ENCODE data around the gene GPRC5C.

GPRC5C gene

GRCh38 chr17:74424117-74424516 is 7.8 kb upstream of the GPRC5C start:
- no peak overlapping the region for H3K9ac ChIP-seq (ENCODE audit: low read length)
- H3K36me3 ChIP-seq (replicated peaks; ENCODE audit: low read depth, low read length) = no peaks in the 10 kb centered on the region
- H3K4me1 ChIP-seq (ENCODE audit: low read length) = no peaks in the 10 kb centered on the region
- H3K79me2 ChIP-seq (ENCODE audit: low read length) = no peaks in the 10 kb centered on the region
- H2AFZ ChIP-seq (ENCODE audit: low read depth, low read length) = no peak overlapping the region
- H3K4me2 ChIP-seq (ENCODE audit: low read length) = no peak overlapping the region
- H3K27ac ChIP-seq (ENCODE audit: low read length) = no peak overlapping the region
- H3K27me3 ChIP-seq (ENCODE audit: low read depth, low read length) = peaks cover 4% of the 10 kb centered on the region; the same call in 1 of the 2 replicates
- no peaks in the 10 kb centered on the region for H4K20me1 ChIP-seq (ENCODE audit: insufficient read depth, low read length)
- TF ChIP-seq EZH2phosphoT487 (IDR thresholded peaks at IDR 0.05; ENCODE audit: low read depth) = no peak
- TF ChIP-seq CTCF (IDR thresholded peaks at IDR 0.05; ENCODE audit: low read depth, low read length) = no peak
- no peak overlapping the region for H3K4me3 ChIP-seq (ENCODE audit: low read length)
- H3K9me3 ChIP-seq (ENCODE audit: insufficient read depth, low read length) = no peaks in the 10 kb centered on the region

- Histone ChIP-seq H3K36me3 (replicated peaks; ENCODE audit: low read depth, low read length) (no peaks in the 10 kb centered on the region), H3K4me3 (ENCODE audit: low read length) (no peak overlapping the region), H3K27me3 (ENCODE audit: low read depth, low read length) (peaks cover 4% of the 10 kb centered on the region; the same call in 1 of the 2 replicates), H3K79me2 (ENCODE audit: low read length) (no peaks in the 10 kb centered on the region), H4K20me1 (ENCODE audit: insufficient read depth, low read length) (no peaks in the 10 kb centered on the region), H3K9me3 (ENCODE audit: insufficient read depth, low read length) (no peaks in the 10 kb centered on the region), H3K4me1 (ENCODE audit: low read length) (no peaks in the 10 kb centered on the region), H3K4me2 (ENCODE audit: low read length) (no peak overlapping the region), H2AFZ (ENCODE audit: low read depth, low read length) (no peak overlapping the region), H3K9ac (ENCODE audit: low read length) (no peak overlapping the region), H3K27ac (ENCODE audit: low read length) (no peak overlapping the region)
- TF ChIP-seq EZH2phosphoT487 (IDR thresholded peaks at IDR 0.05; ENCODE audit: low read depth) (no peak), CTCF (IDR thresholded peaks at IDR 0.05; ENCODE audit: low read depth, low read length) (no peak)
Measured at GRCh38 chr17:74424657-74425056, 7.2 kb upstream of the GPRC5C start.

- no peak overlapping the region for H3K27ac ChIP-seq (ENCODE audit: low read length)
- H3K79me2 ChIP-seq (ENCODE audit: low read length) = no peaks in the 10 kb centered on the region
- TF ChIP-seq EZH2phosphoT487 (IDR thresholded peaks at IDR 0.05; ENCODE audit: low read depth) (no peak), CTCF (IDR thresholded peaks at IDR 0.05; ENCODE audit: low read depth, low read length) (no peak)
- no peaks in the 10 kb centered on the region for H3K4me1 ChIP-seq (ENCODE audit: low read length)
- H3K4me2 ChIP-seq (ENCODE audit: low read length) = no peak overlapping the region
- no peaks in the 10 kb centered on the region for H4K20me1 ChIP-seq (ENCODE audit: insufficient read depth, low read length)
- H3K4me3 ChIP-seq (ENCODE audit: low read length) = no peak overlapping the region
- H3K36me3 ChIP-seq (replicated peaks; ENCODE audit: low read depth, low read length) = no peaks in the 10 kb centered on the region
- H3K9ac ChIP-seq (ENCODE audit: low read length) = no peak overlapping the region
- no peak overlapping the region for H2AFZ ChIP-seq (ENCODE audit: low read depth, low read length)
- H3K9me3 ChIP-seq (ENCODE audit: insufficient read depth, low read length) = no peaks in the 10 kb centered on the region
- peaks cover 4% of the 10 kb centered on the region; the same call in 1 of the 2 replicates for H3K27me3 ChIP-seq (ENCODE audit: low read depth, low read length)
Measured at GRCh38 chr17:74426551-74427047, 5.3 kb upstream of the GPRC5C start.

GRCh38 chr17:74427048-74427762 is 4.7 kb upstream of the GPRC5C start:
- no peak for TF ChIP-seq EZH2phosphoT487 (IDR thresholded peaks at IDR 0.05; ENCODE audit: low read depth)
- TF ChIP-seq CTCF (IDR thresholded peaks at IDR 0.05; ENCODE audit: low read depth, low read length) = no peak
- H3K9ac ChIP-seq (ENCODE audit: low read length) = no peak overlapping the region
- H3K36me3 ChIP-seq (replicated peaks; ENCODE audit: low read depth, low read length) = no peaks in the 10 kb centered on the region
- H3K4me2 ChIP-seq (ENCODE audit: low read length) = no peak overlapping the region
- H4K20me1 ChIP-seq (ENCODE audit: insufficient read depth, low read length) = no peaks in the 10 kb centered on the region
- H3K4me3 ChIP-seq (ENCODE audit: low read length) = no peak overlapping the region
- H3K27ac ChIP-seq (ENCODE audit: low read length) = no peak overlapping the region
- H3K27me3 ChIP-seq (ENCODE audit: low read depth, low read length) = peaks cover 4% of the 10 kb centered on the region; the same call in 1 of the 2 replicates
- no peak overlapping the region for H2AFZ ChIP-seq (ENCODE audit: low read depth, low read length)
- H3K4me1 ChIP-seq (ENCODE audit: low read length) = no peaks in the 10 kb centered on the region
- H3K9me3 ChIP-seq (ENCODE audit: insufficient read depth, low read length) = no peaks in the 10 kb centered on the region
- no peaks in the 10 kb centered on the region for H3K79me2 ChIP-seq (ENCODE audit: low read length)

Data from OCI-LY3 (cell line).